Activated T-cell treated with anti-CD3 and anti-CD28 coated beads, Interleukin-2, amount 50 U/mL, for 72 hours (primary cell): ENCODE measurements around the gene TMEM186. TPM values are rescaled to one million over a fixed set of nuclear protein-coding genes. Genes with fewer than 3 reads are reported as not detected.
"Not testable (repeated sequence)": the region's sequence is repeated elsewhere in the genome, so short reads cannot be mapped to it uniquely, and the experiment has no call there.

Source experiments
- ATAC-seq, 2 donors: fragments of 150-1000 bp; cut with Tn5 transposase; replicated peaks in 1 of 2; 2 replicates each; pipeline ENCODE4 v1.10.0; 2021; ENCODE audit warnings: moderate library complexity in 2 of 2, mild to moderate bottlenecking in 1 of 2
- DNase-seq, 2 donors: peaks; one replicate each; pipeline ENCODE4 v3.0.0; 2021 to 2022; ENCODE audit warnings: mixed read lengths in 1 of 2
- H3K27ac Mint-ChIP-seq: one replicate; pipeline ENCODE4 v1.8.0; 2022; ENCODE audit warnings: mild to moderate bottlenecking, moderate library complexity, mixed read lengths
- H3K27me3 Mint-ChIP-seq: one replicate; pipeline ENCODE4 v1.8.0; 2022; ENCODE audit warnings: low read depth, mixed read lengths
- H3K36me3 Mint-ChIP-seq, 2 donors: one replicate each; pipeline ENCODE4 v1.8.0; 2022; ENCODE audit warnings: mixed read lengths in 2 of 2, mild to moderate bottlenecking in 1 of 2; ENCODE audit not compliant: insufficient read depth in 2 of 2
- H3K4me1 Mint-ChIP-seq: one replicate; pipeline ENCODE4 v1.8.0; 2022; ENCODE audit warnings: low read depth, mixed read lengths
- H3K4me3 Mint-ChIP-seq, 2 donors: one replicate each; pipeline ENCODE4 v1.8.0; 2022; ENCODE audit warnings: mild to moderate bottlenecking in 2 of 2, mixed read lengths in 2 of 2, moderate library complexity in 2 of 2
- H3K9me3 Mint-ChIP-seq, 2 donors: one replicate each; pipeline ENCODE4 v1.8.0; 2022; ENCODE audit warnings: mixed read lengths in 2 of 2
- total RNA-seq, 2 donors: library from RNA; stranded (reverse); gene quantifications; one replicate each; pipeline ENCODE4 v1.2.3, GENCODE V29; 2022

The TMEM186 gene
- total RNA-seq, 2 donors from 2014 or later: 15.0 to 20.6 TPM

DNA sequence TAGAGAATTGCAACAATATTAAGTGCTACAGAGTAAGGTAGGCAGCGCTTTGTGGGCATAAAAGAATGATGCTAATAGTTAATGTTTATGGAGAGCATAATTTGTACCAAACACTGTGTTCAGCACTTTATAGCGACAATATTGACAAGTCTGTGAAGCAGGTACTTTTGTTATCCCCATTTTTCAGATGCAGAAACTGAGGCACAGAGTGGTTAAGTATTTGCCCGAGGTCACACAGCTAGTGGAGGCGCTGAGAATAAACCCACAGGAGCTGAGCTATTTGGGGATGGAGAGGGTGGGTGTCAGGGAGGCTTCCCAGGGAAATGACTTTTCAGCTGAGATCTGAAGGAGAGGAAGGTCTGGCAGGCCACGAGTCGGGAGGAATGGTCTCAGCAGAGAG lies 39.4 kb downstream of the TMEM186 start:
- no peak overlapping the region for H3K27ac Mint-ChIP-seq
- H3K4me3 Mint-ChIP-seq: no peak overlapping the region
- DNase-seq: no peak
- no peaks in the 10 kb centered on the region for H3K9me3 Mint-ChIP-seq
- ATAC-seq: no peak
- no peaks in the 10 kb centered on the region for H3K4me1 Mint-ChIP-seq
- H3K36me3 Mint-ChIP-seq: peaks cover 0 to 2% of the 10 kb centered on the region in 2 donors
- H3K27me3 Mint-ChIP-seq: no peaks in the 10 kb centered on the region

DNA sequence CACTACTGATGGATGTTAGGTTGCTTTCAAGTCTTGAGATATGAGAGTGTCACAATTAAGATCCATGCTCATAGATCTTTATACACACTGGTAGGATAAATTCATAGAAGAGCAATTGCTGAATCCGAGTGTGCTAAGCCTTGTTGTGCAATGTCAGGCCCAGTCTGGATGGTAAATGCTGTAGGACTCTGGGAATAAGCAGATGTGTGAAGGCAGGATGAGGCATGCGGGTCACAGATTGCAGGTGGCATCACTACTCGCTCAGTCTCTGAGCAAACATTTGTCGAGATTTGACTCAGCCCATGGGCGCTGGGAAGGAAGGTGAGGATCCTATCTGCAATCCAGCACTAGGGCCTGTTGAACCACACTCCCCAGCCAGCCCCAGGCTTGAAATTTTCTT lies 40.7 kb downstream of the TMEM186 start:
- Mint-ChIP-seq H3K27ac (no peak overlapping the region), H3K36me3 (peaks cover 0 to 2% of the 10 kb centered on the region in 2 donors), H3K4me1 (no peaks in the 10 kb centered on the region), H3K4me3 (no peak overlapping the region), H3K9me3 (no peaks in the 10 kb centered on the region), H3K27me3 (no peaks in the 10 kb centered on the region)
- ATAC-seq (no peak), DNase-seq (no peak)

DNA sequence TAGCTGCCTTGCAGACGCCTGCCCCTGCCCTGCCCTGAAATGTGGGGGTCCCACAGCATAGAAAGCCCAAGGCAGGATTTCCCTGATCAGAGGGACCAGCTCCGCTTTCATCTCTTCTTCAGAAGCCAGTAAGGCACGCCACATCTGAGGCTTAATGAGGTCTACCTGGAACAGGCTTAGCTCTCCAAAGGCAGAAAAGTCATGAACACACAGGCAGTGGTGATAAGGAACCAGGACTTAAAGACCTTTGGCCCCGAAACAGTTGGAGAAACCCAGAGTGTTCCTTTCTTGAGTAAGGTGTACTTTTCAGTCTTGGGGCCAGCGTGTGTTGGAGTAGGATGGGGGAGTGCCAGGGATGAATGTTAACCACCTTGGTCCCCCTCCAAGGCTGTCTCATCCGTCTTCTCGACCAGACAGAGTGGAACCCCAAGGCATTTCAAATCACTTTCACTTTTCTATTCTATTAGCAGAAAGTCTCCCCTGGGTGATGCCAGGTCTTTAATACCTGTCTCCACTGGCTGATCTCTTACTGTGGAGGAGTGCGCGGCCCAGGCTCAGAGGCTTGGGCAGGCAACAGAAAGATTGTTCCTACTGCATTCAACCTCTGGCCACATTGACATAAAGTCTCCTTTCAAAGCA lies 43.9 kb downstream of the TMEM186 start:
- no peak for ATAC-seq
- no peaks in the 10 kb centered on the region for H3K4me1 Mint-ChIP-seq
- DNase-seq: no peak
- H3K36me3 Mint-ChIP-seq: no peaks in the 10 kb centered on the region
- no peaks in the 10 kb centered on the region for H3K9me3 Mint-ChIP-seq
- no peak overlapping the region for H3K4me3 Mint-ChIP-seq
- H3K27me3 Mint-ChIP-seq: no peaks in the 10 kb centered on the region
- no peak overlapping the region for H3K27ac Mint-ChIP-seq

DNA sequence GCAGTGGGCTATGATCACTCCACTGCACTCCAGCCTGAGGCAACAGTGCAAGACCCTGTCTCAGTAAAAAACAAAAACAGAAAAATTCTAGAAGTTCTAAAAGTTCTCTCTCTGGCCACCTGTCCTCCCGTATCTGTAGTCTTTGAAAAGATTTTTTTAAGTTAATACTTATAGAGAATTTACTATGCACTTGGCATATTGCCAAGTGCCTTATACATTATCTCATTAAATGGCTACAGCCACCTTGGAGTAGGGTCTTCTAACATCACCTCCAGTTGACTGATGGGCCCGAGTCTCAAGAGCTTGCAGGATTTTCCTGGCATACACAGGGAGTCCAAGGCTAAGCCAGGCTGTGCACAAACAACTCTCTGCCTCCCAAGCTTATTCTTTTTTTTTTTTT lies 44.7 kb downstream of the TMEM186 start:
- no peak for DNase-seq
- Mint-ChIP-seq H3K9me3 (no peaks in the 10 kb centered on the region), H3K4me1 (no peaks in the 10 kb centered on the region), H3K27me3 (no peaks in the 10 kb centered on the region), H3K4me3 (no peak overlapping the region), H3K36me3 (no peaks in the 10 kb centered on the region), H3K27ac (no peak overlapping the region)
- ATAC-seq: no peak

DNA sequence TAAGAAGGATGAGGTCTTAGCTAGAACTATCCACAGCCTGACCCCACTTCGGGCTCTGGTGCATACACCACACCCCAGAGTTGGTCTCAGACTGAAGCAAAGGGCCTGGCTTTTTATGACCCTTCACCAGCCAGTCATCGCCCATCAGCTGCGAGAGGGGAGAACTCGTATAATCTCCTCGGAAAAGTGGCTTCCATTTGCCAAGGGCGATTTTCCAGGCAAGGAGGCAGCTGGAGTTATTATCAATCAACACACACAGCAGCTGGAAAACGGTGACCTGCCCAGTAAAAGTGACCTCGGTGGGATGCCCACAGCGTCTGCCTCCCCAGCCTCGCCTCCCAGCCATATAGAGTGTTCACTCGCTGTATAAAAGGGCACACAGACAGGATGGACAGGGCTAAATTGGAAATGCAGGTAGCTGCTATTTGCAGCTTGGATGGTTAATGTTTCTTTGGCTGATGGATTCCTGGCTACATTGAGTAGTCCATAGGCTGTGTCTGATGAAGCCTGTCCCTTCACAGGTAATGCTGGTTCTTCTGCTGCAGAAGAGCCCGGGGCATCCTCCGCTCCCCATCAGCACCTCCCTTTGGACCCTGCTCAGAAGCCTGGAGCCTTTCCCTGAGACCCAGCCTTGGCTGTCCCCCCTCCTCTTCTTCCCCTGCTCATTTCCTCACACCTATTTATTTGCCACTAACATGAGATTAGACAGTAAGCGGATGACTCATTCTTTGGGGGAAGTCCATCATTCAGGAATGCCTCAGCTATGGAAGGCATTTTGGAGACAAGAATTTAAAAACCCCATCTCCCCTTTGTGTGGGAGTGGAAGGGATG lies 45.7 kb downstream of the TMEM186 start:
- no peaks in the 10 kb centered on the region for H3K4me1 Mint-ChIP-seq
- H3K27ac Mint-ChIP-seq: no peak overlapping the region
- ATAC-seq (no peak), DNase-seq (no peak)
- no peaks in the 10 kb centered on the region for H3K9me3 Mint-ChIP-seq
- H3K4me3 Mint-ChIP-seq: no peak overlapping the region
- H3K36me3 Mint-ChIP-seq: no peaks in the 10 kb centered on the region
- H3K27me3 Mint-ChIP-seq: no peaks in the 10 kb centered on the region

DNA sequence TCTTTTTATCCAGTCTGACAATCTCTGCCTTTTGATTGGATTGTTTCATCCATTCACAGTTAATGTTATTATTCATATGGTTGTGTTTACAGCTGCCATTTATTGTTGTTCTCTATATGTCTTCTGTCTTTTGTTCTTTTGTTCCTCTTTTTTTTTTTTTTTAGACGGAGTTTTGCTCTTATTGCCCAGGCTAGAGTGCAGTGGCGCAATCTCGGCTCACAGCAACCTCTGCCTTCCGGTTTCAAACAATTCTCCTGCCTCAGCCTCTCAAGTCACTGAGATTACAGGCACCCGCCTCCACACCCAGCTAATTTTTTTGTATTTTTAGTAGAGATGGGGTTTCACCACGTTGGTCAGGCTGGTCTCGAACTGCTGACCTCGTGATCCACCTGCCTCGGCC lies 48.5 kb downstream of the TMEM186 start:
- not testable (repeated sequence) for ATAC-seq, DNase-seq, H3K4me1 Mint-ChIP-seq, H3K36me3 Mint-ChIP-seq, H3K27me3 Mint-ChIP-seq, H3K4me3 Mint-ChIP-seq, H3K9me3 Mint-ChIP-seq
- peak overlapping the region; percentile 15 for H3K27ac Mint-ChIP-seq

Other genes with a start within 250 kb of the TMEM186 start
- not detected for gene TMEM114, start 207.1 kb downstream of the TMEM186 start, total RNA-seq
- gene METTL22, start 175.9 kb downstream of the TMEM186 start, total RNA-seq: 10 to 100 TPM; 46.5 to 53.3 TPM
- 10 to 100 TPM; 11.1 to 12.8 TPM for gene ABAT, start 123.0 kb downstream of the TMEM186 start, total RNA-seq
- gene PMM2, start 200 bp upstream of the TMEM186 start, total RNA-seq: 10 to 100 TPM; 32.8 to 33.7 TPM
- 10 to 100 TPM; 71.4 to 73.1 TPM for gene CARHSP1, start 71.4 kb upstream of the TMEM186 start, total RNA-seq
- gene LITAFD, start 84.7 kb upstream of the TMEM186 start, total RNA-seq: not detected
- gene USP7, start 166.3 kb upstream of the TMEM186 start, total RNA-seq: 100 to 1,000 TPM; 126 to 131 TPM